NCI-H2107 (cell line): Measurements from ENCODE around the gene PCNX1.
A peak's percentile ranks its signal among the peaks of the same experiment; 100 is the strongest.

Experiments
- DNase-seq: peaks from one replicate; lab custom pipeline; 2025; lab: John Stamatoyannopoulos, UW

Gene PCNX1

GRCh38 chr14:71086567-71086966 is 179.3 kb downstream of the PCNX1 start:
- DNase-seq, result no peak

- no peak for DNase-seq
Observed at GRCh38 chr14:71089971-71090370, 182.7 kb downstream of the PCNX1 start.

DNA sequence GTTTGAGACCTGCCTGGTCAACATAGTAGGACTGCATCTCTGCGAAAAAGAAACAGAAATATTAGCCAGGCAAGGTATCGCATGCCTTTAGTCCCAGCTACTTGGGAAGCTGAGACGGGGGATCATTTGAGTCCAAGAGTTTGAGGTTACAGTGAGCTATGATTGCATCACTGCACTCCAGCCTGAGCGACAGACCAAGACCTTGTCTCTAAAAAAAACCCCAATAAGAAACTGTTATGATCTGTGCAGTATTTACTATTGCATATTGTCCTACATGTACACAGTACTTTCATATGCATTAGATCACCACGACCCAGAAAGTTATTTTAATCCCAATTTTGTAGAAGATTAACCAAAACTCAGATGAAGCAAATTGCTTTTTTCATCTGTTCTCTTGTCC is 187.5 kb downstream of the PCNX1 start:
- no peak for DNase-seq

DNA sequence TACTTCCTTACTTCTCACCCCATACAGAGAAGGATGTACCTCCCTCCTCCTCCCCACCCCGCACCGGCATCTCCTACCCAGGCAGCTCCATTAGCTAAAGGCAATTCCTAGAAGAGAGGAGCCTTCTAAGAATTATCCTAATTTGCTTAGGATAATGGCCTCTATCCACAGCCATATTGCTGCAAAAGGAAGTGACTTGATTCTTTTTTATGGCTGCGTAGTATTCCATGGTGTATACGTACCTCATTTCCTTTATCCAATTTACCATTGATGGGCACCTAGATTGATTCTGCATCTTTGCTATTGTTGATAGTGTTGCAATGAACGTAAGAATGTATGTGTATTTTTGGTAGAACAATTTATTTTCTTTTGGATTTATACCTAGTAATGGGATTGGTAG is 189.7 kb downstream of the PCNX1 start:
- DNase-seq, result no peak

DNA sequence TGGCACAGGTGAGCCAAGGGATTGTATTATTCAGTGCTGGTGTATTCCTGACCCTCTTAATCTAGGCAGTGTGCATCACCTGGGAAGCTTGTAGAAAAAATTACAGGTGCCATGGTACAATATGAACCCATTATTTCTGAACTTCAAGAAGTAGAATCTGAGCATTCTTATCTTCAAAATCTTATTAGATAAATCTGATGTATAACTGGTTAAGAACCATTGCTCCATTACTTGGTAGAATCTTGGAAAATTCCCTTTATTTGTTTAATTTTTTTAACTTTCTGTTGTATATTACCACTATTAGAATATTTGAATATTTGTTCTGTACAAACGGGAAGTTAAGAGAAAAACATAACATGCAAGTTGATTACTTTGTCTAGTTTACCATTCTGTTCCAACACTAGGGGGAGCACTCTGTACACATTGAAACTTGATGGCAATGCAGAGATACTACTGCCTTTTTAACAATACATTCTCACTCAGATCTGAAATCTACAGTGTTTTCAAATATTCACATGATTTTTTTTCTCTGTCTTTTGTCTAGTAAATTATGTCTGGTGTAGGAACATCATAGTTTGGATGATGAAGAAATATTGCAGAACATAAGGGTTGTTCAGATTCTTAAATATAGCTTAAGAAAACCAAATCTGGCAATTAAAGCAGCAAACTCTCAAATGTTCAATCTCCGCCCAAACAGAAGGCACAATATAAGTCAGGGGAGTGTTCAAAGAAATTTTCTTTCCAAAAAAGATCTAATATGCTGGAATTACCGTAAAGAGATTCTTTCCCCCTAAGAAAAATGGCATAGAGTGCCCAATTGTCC is 196.6 kb downstream of the PCNX1 start:
- DNase-seq, result peak; percentile 44

DNA sequence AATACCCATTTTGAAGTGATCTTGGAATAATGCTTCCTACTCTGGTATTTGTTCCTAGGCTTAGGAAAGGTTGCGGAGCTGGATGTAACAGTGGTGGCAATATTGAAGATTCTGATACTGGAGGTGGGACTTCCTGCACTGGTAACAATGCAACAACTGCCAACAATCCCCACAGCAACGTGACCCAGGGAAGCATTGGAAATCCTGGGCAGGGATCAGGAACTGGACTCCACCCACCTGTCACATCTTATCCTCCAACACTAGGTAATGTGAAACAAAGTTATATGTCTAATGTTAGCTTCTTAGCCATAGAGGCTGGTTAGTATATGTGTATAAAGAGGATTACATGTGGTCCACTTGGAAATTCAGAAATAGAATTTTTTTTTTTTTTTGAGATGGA is 197.9 kb downstream of the PCNX1 start:
- no peak for DNase-seq

DNA sequence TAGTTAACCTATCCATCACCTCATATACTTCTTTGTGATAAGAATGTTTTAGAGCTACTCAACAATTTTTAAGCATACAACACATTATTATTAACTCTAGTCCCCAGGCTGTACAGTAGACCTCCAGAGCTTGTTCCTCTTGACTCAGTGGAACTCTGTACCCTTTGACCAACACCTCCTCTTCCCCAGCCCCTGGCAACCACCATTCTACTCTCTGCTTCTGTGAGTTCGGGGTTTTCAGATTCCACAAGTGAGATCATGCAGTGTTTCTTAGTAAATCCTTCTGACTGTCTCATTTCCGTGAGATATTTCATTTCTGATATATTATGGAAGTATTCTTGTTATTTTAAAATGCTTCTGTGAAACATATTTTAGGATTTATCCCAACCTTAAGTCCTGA is 200.7 kb downstream of the PCNX1 start:
- DNase-seq, result no peak

- DNase-seq, result no peak
Observed at GRCh38 chr14:71108398-71109119, 201.3 kb downstream of the PCNX1 start.

DNA sequence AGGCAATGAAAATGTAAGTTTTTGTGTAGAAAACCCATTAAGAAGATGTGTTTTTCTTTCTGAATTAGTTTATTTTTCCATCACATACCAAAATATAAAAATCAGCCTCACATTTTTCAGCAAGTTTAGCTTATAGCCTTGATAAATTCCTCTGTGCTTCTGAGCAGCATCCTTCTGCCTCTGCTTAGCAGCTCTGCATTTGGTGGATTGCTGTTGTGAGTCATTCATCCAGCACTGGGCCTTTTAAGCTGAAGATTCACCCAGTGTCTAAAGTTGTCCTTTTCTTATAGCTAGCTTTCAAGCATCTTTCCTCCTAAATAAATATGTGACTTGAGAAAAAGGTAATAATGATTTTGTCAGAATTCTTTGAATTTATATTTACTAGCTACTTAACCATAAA is 206.1 kb downstream of the PCNX1 start:
- DNase-seq, result no peak

DNA sequence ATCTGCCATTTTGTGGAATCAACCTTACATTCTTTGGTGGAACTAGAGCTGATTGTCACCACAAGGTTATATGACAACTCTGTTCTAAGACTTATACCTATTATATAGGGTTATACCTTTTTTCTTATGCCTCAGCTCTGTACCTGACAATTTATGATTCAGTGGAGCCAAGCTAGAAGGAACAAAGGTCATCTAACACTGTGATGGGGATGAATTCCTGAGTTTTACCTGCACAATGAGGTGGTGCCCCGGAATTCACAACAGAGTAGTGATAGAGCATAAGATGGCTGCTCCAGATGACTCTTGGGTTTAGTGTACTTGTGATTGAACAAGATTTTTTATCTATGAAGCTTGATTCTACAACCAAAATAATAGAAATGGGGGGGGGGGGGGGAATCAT is 207.3 kb downstream of the PCNX1 start:
- no peak for DNase-seq

- no peak for DNase-seq
Observed at GRCh38 chr14:71115306-71115705, 208.0 kb downstream of the PCNX1 start.

DNA sequence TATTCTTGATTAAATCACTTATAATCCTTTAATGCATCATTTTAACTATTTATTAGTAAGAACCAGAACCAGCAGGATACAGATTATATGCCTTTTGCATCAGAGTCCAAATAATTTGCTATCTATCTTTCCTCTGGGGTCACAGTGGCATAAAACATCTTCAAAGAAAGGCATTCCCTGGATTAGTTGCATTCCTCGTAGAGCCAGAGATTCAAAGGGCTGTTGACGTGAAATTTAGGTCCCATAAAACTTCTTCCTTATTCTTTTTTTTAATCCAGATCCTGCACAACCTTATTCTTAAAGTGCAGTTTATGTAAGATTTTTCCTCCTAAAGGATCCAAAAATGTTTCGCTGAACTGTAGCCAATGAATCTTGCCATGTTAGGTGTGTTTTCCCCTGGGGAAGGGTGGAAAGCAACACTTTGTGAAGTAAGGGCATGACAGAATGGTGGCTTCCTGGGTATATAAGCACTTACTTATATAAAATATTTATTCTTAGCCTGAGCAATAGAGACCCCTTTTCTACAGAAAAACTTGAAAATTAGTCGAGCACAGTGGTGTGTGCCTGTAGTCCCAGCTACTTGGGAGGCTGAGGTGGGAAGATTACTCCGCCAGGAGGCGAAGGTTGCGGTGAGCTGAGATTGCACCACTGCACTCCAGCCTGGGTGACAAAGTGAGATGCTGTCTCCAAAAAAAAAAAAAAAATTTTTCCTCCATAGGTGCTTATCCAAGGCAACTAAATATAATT is 208.7 kb downstream of the PCNX1 start:
- no peak for DNase-seq

- DNase-seq, result no peak
Observed at GRCh38 chr14:71116568-71117122, 209.4 kb downstream of the PCNX1 start.

DNA sequence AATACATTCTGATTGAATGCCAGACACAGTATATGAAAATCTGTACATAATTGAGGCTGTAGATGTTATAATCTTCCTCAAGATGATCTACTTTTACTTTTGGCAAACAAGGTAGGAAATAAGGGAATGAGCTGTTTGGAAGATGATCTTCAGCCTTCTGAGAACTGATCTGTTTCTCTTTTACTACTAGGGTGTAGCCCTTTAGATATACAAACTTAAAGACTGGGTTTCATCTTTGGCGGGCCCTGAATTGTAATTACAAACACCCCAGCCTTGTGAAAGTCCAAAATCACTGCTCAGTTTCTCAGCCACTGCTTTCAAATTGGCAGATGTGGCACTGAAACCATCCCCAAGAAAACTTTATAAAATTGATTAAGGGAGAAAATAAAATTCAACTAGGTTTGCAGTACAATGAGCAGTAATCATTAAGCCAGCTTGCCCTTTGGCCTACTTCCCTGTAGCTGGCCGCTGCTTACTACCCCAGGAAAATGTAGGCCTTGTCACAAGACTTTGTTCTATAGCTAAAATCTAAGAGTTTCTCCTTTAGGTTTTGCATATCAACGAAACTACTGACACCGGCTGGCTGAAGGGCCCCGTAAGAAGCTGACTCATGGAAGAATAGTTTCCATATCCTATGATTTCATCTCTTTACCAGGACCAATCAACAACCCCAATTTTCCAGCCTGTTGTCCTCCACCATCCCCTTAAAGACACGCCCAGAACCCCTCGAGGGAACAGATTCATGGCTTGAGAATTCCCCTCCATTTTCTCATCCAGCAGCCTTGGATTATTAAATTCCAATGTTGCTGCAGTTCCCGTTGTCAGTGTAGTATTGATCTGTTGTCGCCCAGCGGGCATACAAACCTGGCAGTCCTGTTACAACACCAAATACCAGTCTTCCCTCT is 210.8 kb downstream of the PCNX1 start:
- no peak for DNase-seq

DNA sequence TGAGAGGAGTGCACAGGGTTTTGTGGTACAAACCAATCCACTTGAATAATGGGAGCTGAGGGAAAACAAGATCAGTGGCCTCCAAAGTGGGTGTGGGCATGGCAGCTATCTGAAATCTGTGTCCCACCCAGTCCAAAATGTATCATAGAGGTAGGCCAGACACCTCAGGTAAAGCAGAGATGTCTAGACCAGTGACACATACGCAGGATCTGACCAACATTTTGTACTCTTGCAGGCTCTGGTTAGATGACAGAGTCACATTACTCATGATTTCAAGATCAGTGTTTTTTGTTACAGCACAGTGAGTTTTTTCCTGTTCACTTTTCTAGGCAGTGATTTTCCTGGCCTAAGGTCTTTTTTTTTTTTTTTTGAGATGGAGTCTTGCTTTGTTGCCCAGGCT is 211.8 kb downstream of the PCNX1 start:
- no peak for DNase-seq

GRCh38 chr14:71119832-71120231 is 212.6 kb downstream of the PCNX1 start:
- no peak for DNase-seq

- no peak for DNase-seq
Observed at GRCh38 chr14:71121001-71121400, 213.7 kb downstream of the PCNX1 start.

DNA sequence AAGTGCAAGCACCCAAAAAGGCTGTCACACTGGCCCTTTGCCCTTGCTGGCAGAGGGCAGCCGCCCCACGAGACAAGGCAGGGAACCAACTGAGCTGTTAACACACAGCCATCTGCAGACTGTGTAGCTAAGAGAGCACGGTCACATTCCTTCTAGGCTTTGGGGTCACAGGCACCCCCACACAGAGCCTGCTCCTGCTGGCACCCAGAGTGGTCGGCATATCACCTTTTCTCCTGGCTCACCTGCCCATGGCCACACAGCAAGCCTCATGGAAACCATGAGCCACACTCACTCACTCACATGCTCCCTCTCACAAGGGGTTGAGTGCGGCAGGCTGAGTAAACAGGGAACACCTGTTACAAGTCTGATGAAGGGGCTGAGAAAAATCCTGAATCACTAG is 214.5 kb downstream of the PCNX1 start:
- no peak for DNase-seq

GRCh38 chr14:71122866-71123565 is 215.8 kb downstream of the PCNX1 start:
- no peak for DNase-seq

GRCh38 chr14:71123579-71124135 is 216.4 kb downstream of the PCNX1 start:
- DNase-seq, result no peak
